B cell (primary cell): ENCODE data around the gene ATP2A1. TPM values are rescaled to one million over a fixed set of nuclear protein-coding genes. Genes with fewer than 3 reads are reported as not detected.

Experiments used
- ATAC-seq: fragments of 200-7000 bp; cut with Tn5 transposase; one replicate; pipeline ENCODE4 v1.10.0; 2021; ENCODE audit warnings: low read depth, mild to moderate bottlenecking, moderate number of reproducible peaks, moderate library complexity
- CTCF ChIA-PET: fragments of 350-600 bp; sonication (Branson Sonifier 250); formaldehyde crosslinking; loops from one replicate; lab custom pipeline; 2021; ENCODE audit warnings: antibody characterized with exemption, inconsistent platforms; lab: Charles Lee
- POLR2A ChIA-PET: fragments of 350-600 bp; sonication (Branson Sonifier 250); formaldehyde crosslinking; loops from one replicate; lab custom pipeline; 2021; ENCODE audit warnings: antibody characterized with exemption; lab: Charles Lee
- DNase-seq: peaks from one replicate; pipeline ENCODE4 v3.0.0; 2013
- H2AFZ ChIP-seq: 2 replicates; pipeline ENCODE4 v1.6.1; 2012; ENCODE audit warnings: mild to moderate bottlenecking, low read depth, low read length; ENCODE audit not compliant: insufficient read depth, poor library complexity, severe bottlenecking
- H3K27ac ChIP-seq, 2 donors: 1 replicate in 1 of 2; 2 replicates in 1 of 2; pipeline ENCODE4 v1.5.1; 2012 to 2013; ENCODE audit warnings: low read length in 2 of 2, mild to moderate bottlenecking in 2 of 2, moderate library complexity in 1 of 2
- H3K27me3 ChIP-seq, 4 experiments: fragments of 200-600 bp in 1 of 4; sonication (generic) in 1 of 4; replicated peaks in 1 of 4; 1 replicate in 2 of 4; 2 replicates in 2 of 4; pipeline versions ENCODE4 v1.6.1 to v1.7.0; 2013 to 2016; ENCODE audit warnings: low read length in 3 of 4, mild to moderate bottlenecking in 2 of 4, mixed read lengths in 1 of 4, moderate library complexity in 1 of 4; ENCODE audit not compliant: insufficient read depth in 4 of 4, control insufficient read depth in 3 of 4; ENCODE audit errors: control extremely low read depth in 1 of 4
- H3K36me3 ChIP-seq, 2 experiments: replicated peaks in 1 of 2; 1 replicate in 1 of 2; 2 replicates in 1 of 2; pipeline versions ENCODE4 v1.6.1 to v1.7.1; 2013; ENCODE audit warnings: low read length in 1 of 2; ENCODE audit not compliant: insufficient read depth in 2 of 2, control insufficient read depth in 1 of 2; ENCODE audit errors: control extremely low read depth in 1 of 2, extremely low read depth in 1 of 2
- H3K4me1 ChIP-seq, 2 donors: fragments of 200-600 bp in 1 of 2; sonication (generic) in 1 of 2; 1 replicate in 1 of 2; 2 replicates in 1 of 2; pipeline versions ENCODE4 v1.5.1 to v1.6.1; 2013 to 2017; ENCODE audit warnings: low read length in 2 of 2; ENCODE audit not compliant: control insufficient read depth in 2 of 2, insufficient read depth in 2 of 2
- H3K4me2 ChIP-seq: replicated peaks from 2 replicates; pipeline ENCODE3; 2012; ENCODE audit warnings: mild to moderate bottlenecking, low read depth, low read length; ENCODE audit not compliant: poor library complexity, severe bottlenecking
- H3K4me3 ChIP-seq, 5 experiments: fragments of 200-600 bp in 1 of 5; sonication (generic) in 1 of 5; 1 replicate in 3 of 5; 2 replicates in 2 of 5; pipeline versions ENCODE4 v1.5.1 to v1.7.0; 2011 to 2016; ENCODE audit warnings: low read length in 4 of 5, mild to moderate bottlenecking in 4 of 5, low read depth in 2 of 5, control low read depth in 1 of 5, moderate library complexity in 1 of 5; ENCODE audit not compliant: insufficient read depth in 1 of 5; ENCODE audit errors: control extremely low read depth in 1 of 5, extremely low read depth in 1 of 5
- H3K79me2 ChIP-seq: fragments of 200-600 bp; sonication (generic); one replicate; pipeline ENCODE4 v1.6.0; 2016; ENCODE audit warnings: low read length; ENCODE audit not compliant: control insufficient read depth, insufficient read depth
- H3K9ac ChIP-seq: fragments of 200-600 bp; sonication (generic); 2 replicates; pipeline ENCODE4 v1.6.1; 2017; ENCODE audit warnings: mild to moderate bottlenecking, low read length, moderate library complexity
- H3K9me3 ChIP-seq, 3 donors: one replicate each; pipeline versions ENCODE4 v1.6.1 to v1.7.1; 2013; ENCODE audit warnings: low read length in 2 of 3; ENCODE audit not compliant: control insufficient read depth in 2 of 3, insufficient read depth in 1 of 3; ENCODE audit errors: control extremely low read depth in 1 of 3
- H4K20me1 ChIP-seq: 2 replicates; pipeline ENCODE4 v1.6.0; 2012; ENCODE audit warnings: mild to moderate bottlenecking, low read length; ENCODE audit not compliant: insufficient read depth, control insufficient read depth, poor library complexity, severe bottlenecking
- H3K27ac Mint-ChIP-seq: one replicate; pipeline ENCODE4 v1.8.0; 2021; ENCODE audit warnings: mixed read lengths
- H3K27me3 Mint-ChIP-seq: one replicate; pipeline ENCODE4 v1.8.0; 2021; ENCODE audit warnings: mixed read lengths
- H3K4me1 Mint-ChIP-seq: one replicate; pipeline ENCODE4 v1.8.0; 2021; ENCODE audit warnings: mixed read lengths
- H3K4me3 Mint-ChIP-seq: one replicate; pipeline ENCODE4 v1.8.0; 2021; ENCODE audit warnings: mixed read lengths
- H3K9me3 Mint-ChIP-seq: one replicate; pipeline ENCODE4 v1.8.0; 2022; ENCODE audit warnings: mixed read lengths; ENCODE audit not compliant: insufficient read depth
- EZH2 ChIP-seq: IDR thresholded peaks from 2 replicates; pipeline ENCODE4 v1.6.1; 2012; ENCODE audit warnings: borderline replicate concordance, low read depth, mild to moderate bottlenecking, moderate library complexity, low read length; ENCODE audit not compliant: insufficient read depth, poor library complexity, severe bottlenecking
- WGBS: methylation state at CpG from one replicate; pipeline ENCODE4 v1.1.5; 2013; ENCODE audit warnings: missing lambda C conversion rate; ENCODE audit not compliant: insufficient coverage; 5-methylcytosine and 5-hydroxymethylcytosine counted together
- intact Hi-C: fragments of 100-400 bp; cut with micrococcal nuclease; formaldehyde crosslinking; loops from one replicate; pipeline ENCODE4 v1.10.0; 2022
- polyA plus RNA-seq: library from polyadenylated mRNA; depleted of rRNA; stranded (reverse); fragments of >200 nt; gene quantifications from 2 replicates; pipeline ENCODE4 v1.2.3, GENCODE V29; 2012
- total RNA-seq, 2 donors: library from RNA; stranded (reverse); fragments of 120-200 nt in 1 of 2; gene quantifications; 1 replicate in 1 of 2; 2 replicates in 1 of 2; pipeline versions ENCODE4 v1.2.3 to v1.2.4, GENCODE V29; 2013 to 2022
- TF ChIP-seq, protein P1 (sequence below): fragments of 200-600 bp; IDR thresholded peaks from one replicate; pipeline ENCODE4 v1.8.0; 2022; ENCODE audit warnings: antibody characterized with exemption, mild to moderate bottlenecking

The ATP2A1 gene
- total and polyA plus RNA-seq, 2 donors (not counting 1 experiment from before 2014, with no cell fraction given) = 0.31 to 0.84 TPM

- WGBS = under 1% methylated on average over 73 of the region's 73 CpGs
Measured at GRCh38 chr16:28846080-28846932, 32.0 kb upstream of the ATP2A1 start, which contains the start of gene TUFM. TSS of gene TUFM (minus strand) at chr16:28846348. CDS start at chr16:28846269, 79 bp downstream.

More at GRCh38 chr16:28846080-28846932, 32.0 kb upstream of the ATP2A1 start, which contains the start of gene TUFM:
- no peaks in the 10 kb centered on the region for H3K9me3 Mint-ChIP-seq
- H3K4me3 ChIP-seq = peak within 1 kb of the TSS; percentile 73 to 98 (median 89)
- H4K20me1 ChIP-seq = peaks cover 19% of the 10 kb centered on the region
- H3K4me1 Mint-ChIP-seq = peaks cover 30% of the 10 kb centered on the region
- peak within 1 kb of the TSS; percentile 91 for H3K27ac Mint-ChIP-seq
- H3K36me3 ChIP-seq = peaks cover 4 to 35% of the 10 kb centered on the region in 2 experiments
- peak within 1 kb of the TSS; percentile 86 for H2AFZ ChIP-seq
- TF ChIP-seq, protein P1, sequence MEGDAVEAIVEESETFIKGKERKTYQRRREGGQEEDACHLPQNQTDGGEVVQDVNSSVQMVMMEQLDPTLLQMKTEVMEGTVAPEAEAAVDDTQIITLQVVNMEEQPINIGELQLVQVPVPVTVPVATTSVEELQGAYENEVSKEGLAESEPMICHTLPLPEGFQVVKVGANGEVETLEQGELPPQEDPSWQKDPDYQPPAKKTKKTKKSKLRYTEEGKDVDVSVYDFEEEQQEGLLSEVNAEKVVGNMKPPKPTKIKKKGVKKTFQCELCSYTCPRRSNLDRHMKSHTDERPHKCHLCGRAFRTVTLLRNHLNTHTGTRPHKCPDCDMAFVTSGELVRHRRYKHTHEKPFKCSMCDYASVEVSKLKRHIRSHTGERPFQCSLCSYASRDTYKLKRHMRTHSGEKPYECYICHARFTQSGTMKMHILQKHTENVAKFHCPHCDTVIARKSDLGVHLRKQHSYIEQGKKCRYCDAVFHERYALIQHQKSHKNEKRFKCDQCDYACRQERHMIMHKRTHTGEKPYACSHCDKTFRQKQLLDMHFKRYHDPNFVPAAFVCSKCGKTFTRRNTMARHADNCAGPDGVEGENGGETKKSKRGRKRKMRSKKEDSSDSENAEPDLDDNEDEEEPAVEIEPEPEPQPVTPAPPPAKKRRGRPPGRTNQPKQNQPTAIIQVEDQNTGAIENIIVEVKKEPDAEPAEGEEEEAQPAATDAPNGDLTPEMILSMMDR = peak; percentile 75
- TF ChIP-seq EZH2 = no peak
- H3K79me2 ChIP-seq = peaks cover 51% of the 10 kb centered on the region
- H3K4me1 ChIP-seq = peaks cover 18 to 26% of the 10 kb centered on the region in 2 donors
- peak within 1 kb of the TSS; percentile 89 for H3K4me2 ChIP-seq
- DNase-seq (peak; percentile 99), ATAC-seq (peak; percentile 98)
- no peaks in the 10 kb centered on the region for H3K27me3 ChIP-seq
- no peaks in the 10 kb centered on the region for H3K9me3 ChIP-seq
- ChIA-PET CTCF (interaction anchor here (0.6 to 4.9 kb wide), 8 partner anchors 13 to 101 kb away, joined by 3 to 41 read pairs (median 6); partner anchors contain the start of genes ATXN2L, CD19 and SH2B1), POLR2A (interaction anchor here (0.5 to 5.1 kb wide), 12 partner anchors 8 to 986 kb away, joined by 3 to 56 read pairs (median 5); partner anchors contain the start of genes ATXN2L, NFATC2IP and SH2B1)
- no peaks in the 10 kb centered on the region for H3K27me3 Mint-ChIP-seq
- H3K27ac ChIP-seq = peak within 1 kb of the TSS; percentile 80 to 87
- intact Hi-C loops = loop anchor here (1.0 kb wide), 2 partner anchors 24 to 34 kb away; partner anchors contain the start of gene ATXN2L
- H3K9ac ChIP-seq = peak within 1 kb of the TSS; percentile 88
- H3K4me3 Mint-ChIP-seq = peak within 1 kb of the TSS; percentile 91
